Tibial nerve (tissue), 3 donors: ENCODE data around the gene CEP112.

Source experiments
- CTCF ChIP-seq, 5 experiments: fragments of 200-600 bp in 3 of 5; fragments of 450-650 bp in 2 of 5; sonication (generic) in 3 of 5; IDR thresholded peaks; one replicate each; pipeline ENCODE4 v1.5.1; 2016 to 2019; ENCODE audit warnings: antibody characterized with exemption in 5 of 5, mild to moderate bottlenecking in 3 of 5, moderate library complexity in 2 of 5
- POLR2A ChIP-seq, 2 donors: fragments of 450-650 bp; IDR thresholded peaks; one replicate each; pipeline ENCODE4 v1.6.1; 2017; ENCODE audit warnings: antibody characterized with exemption in 2 of 2, mild to moderate bottlenecking in 2 of 2, moderate library complexity in 2 of 2

GRCh38 chr17:65754630-65755029 is 437.3 kb downstream of the CEP112 start:
- no peak for TF ChIP-seq CTCF (IDR thresholded peaks at IDR 0.05)
- no peak for TF ChIP-seq POLR2A (IDR thresholded peaks at IDR 0.05)
